ENCODE measurements around the gene SLC8A2. TPM values are rescaled to one million over a fixed set of nuclear protein-coding genes. Genes with fewer than 3 reads are reported as not detected.

Gene SLC8A2
- total and polyA plus RNA-seq, 10 of the 15 experiments (the other 5 are each of a cell fraction or from before 2014, with no cell fraction given) = not detected

GRCh38 chr19:47509973-47510372, 38.3 kb upstream of the SLC8A2 start:
- TF ChIP-seq HDAC6 (IDR thresholded peaks at IDR 0.05; ENCODE audit: unreplicated experiment) = no peak
- no peak for TF ChIP-seq GATAD2B (conservative IDR thresholded peaks at IDR 0.05; ENCODE audit: low read depth)
- TF ChIP-seq PAX8 (IDR thresholded peaks at IDR 0.05) = no peak
- TF ChIP-seq, protein P1, sequence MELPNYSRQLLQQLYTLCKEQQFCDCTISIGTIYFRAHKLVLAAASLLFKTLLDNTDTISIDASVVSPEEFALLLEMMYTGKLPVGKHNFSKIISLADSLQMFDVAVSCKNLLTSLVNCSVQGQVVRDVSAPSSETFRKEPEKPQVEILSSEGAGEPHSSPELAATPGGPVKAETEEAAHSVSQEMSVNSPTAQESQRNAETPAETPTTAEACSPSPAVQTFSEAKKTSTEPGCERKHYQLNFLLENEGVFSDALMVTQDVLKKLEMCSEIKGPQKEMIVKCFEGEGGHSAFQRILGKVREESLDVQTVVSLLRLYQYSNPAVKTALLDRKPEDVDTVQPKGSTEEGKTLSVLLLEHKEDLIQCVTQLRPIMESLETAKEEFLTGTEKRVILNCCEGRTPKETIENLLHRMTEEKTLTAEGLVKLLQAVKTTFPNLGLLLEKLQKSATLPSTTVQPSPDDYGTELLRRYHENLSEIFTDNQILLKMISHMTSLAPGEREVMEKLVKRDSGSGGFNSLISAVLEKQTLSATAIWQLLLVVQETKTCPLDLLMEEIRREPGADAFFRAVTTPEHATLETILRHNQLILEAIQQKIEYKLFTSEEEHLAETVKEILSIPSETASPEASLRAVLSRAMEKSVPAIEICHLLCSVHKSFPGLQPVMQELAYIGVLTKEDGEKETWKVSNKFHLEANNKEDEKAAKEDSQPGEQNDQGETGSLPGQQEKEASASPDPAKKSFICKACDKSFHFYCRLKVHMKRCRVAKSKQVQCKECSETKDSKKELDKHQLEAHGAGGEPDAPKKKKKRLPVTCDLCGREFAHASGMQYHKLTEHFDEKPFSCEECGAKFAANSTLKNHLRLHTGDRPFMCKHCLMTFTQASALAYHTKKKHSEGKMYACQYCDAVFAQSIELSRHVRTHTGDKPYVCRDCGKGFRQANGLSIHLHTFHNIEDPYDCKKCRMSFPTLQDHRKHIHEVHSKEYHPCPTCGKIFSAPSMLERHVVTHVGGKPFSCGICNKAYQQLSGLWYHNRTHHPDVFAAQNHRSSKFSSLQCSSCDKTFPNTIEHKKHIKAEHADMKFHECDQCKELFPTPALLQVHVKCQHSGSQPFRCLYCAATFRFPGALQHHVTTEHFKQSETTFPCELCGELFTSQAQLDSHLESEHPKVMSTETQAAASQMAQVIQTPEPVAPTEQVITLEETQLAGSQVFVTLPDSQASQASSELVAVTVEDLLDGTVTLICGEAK (IDR thresholded peaks at IDR 0.05; ENCODE audit: borderline replicate concordance) = no peak
- no peak for TF ChIP-seq TBL1XR1 (IDR thresholded peaks at IDR 0.05; ENCODE audit: low read depth, low read length)
- no peak for TF ChIP-seq BCL11A (IDR thresholded peaks at IDR 0.05; ENCODE audit: low read depth, low read length)
- no peak for TF ChIP-seq NR2C2 (IDR thresholded peaks at IDR 0.05; ENCODE audit: borderline replicate concordance, control insufficient read depth, insufficient read length, low read depth)
- no peak for TF ChIP-seq IKZF2 (IDR thresholded peaks at IDR 0.05)
- no peak for TF ChIP-seq KLF5 (IDR thresholded peaks at IDR 0.05; ENCODE audit: partially characterized antibody)
- TF ChIP-seq CHD1 (IDR thresholded peaks at IDR 0.05; ENCODE audit: low read depth, low read length) = no peak
- no peak for TF ChIP-seq MAX (IDR thresholded peaks at IDR 0.05; ENCODE audit: low read depth, low read length)
- TF ChIP-seq FOXM1 (IDR thresholded peaks at IDR 0.05; ENCODE audit: low read depth, low read length) = no peak
- TF ChIP-seq FOXK2 (IDR thresholded peaks at IDR 0.05) = no peak
- TF ChIP-seq SREBF1 (IDR thresholded peaks at IDR 0.05; ENCODE audit: low read length) = no peak
- TF ChIP-seq RBBP5 (conservative IDR thresholded peaks at IDR 0.05) = no peak
- TF ChIP-seq MTA2 (IDR thresholded peaks at IDR 0.05; ENCODE audit: low read depth) = no peak
- no peak for TF ChIP-seq ZNF592 (IDR thresholded peaks at IDR 0.05)
- TF ChIP-seq PML (IDR thresholded peaks at IDR 0.05; ENCODE audit: low read length) = no peak
- Histone ChIP-seq H3K27ac (ENCODE audit: control insufficient read depth, insufficient read depth) (no peak overlapping the region), H3K9me3 (replicated peaks; ENCODE audit: control insufficient read depth, insufficient read depth, low read length) (no peaks in the 10 kb centered on the region), H2AFZ (ENCODE audit: control insufficient read depth, low read depth, low read length) (no peak overlapping the region), H3K27me3 (replicated peaks in 1 of 2; ENCODE audit: control insufficient read depth in 2 of 2, insufficient read depth in 2 of 2, low read length in 1 of 2) (no peaks in the 10 kb centered on the region), H3K4me1 (ENCODE audit: control insufficient read depth, insufficient read depth, low read length) (peaks cover 8% of the 10 kb centered on the region), H3K36me3 (ENCODE audit: control insufficient read depth in 2 of 2, insufficient read depth in 2 of 2, low read length in 1 of 2) (peaks cover 10 to 14% of the 10 kb centered on the region in 2 experiments; a peak in 3 of 4 replicates), H3K9ac (ENCODE audit: control insufficient read depth, insufficient read depth, low read length) (no peak overlapping the region), H3K4me3 (no peak overlapping the region), H3K4me2 (ENCODE audit: control insufficient read depth, insufficient read depth) (no peak overlapping the region; the same call in 1 of the 2 replicates), H4K20me1 (ENCODE audit: control insufficient read depth, insufficient read depth) (no peaks in the 10 kb centered on the region; the same call in 1 of the 2 replicates), H3K79me2 (ENCODE audit: control insufficient read depth, insufficient read depth, low read length) (peaks cover 73% of the 10 kb centered on the region)
- no peak for ATAC-seq
- FAIRE-seq = no peak
- ChIA-PET SMC1A (ENCODE audit: uncharacterized antibody, unreplicated experiment) (interaction anchor here (0.7 to 3.2 kb wide), 2 partner anchors 26 to 197 kb away, joined by 4 to 16 read pairs; partner anchors contain the start of gene KPTN), POLR2A (interaction anchor here (1.0 kb wide), 1 partner anchor 8 kb away, joined by 3 read pairs; no protein-coding TSS in a partner anchor), RAD21 (ENCODE audit: unreplicated experiment) (no interaction called here), CTCF (no interaction called here)
- BruUV-seq (replicated peaks) = no TSS peak
- in situ Hi-C loops (cut with MboI) = no loop called here
- WGBS (ENCODE audit: insufficient coverage, insufficient replicate concordance, low lambda C conversion rate, missing lambda C conversion rate) = 94% methylated on average over 8 of the region's 8 CpGs
- DNase-seq (ENCODE audit: low read depth, low spot score) = no peak
- intact Hi-C loops (cut with micrococcal nuclease; ENCODE audit: unreplicated experiment) = loop anchor here (10.0 kb wide), 1 partner anchor 225 kb away; no protein-coding TSS in a partner anchor
